CD4-positive, alpha-beta T cell treated with Interleukin-10 for 1 hour (primary cell): ENCODE data around the gene DZIP1L.

Experiments used
- DNase-seq: peaks from one replicate; pipeline ENCODE4 v3.0.0-alpha.2; 2020

The DZIP1L gene

GRCh38 chr3:138066383-138066782 lies 49.0 kb downstream of the DZIP1L start:
- no peak for DNase-seq

- DNase-seq = no peak
These were observed 49.5 kb downstream of the DZIP1L start for GRCh38 chr3:138065949-138066348.

GRCh38 chr3:138063416-138063815 lies 52.0 kb downstream of the DZIP1L start:
- no peak for DNase-seq

GRCh38 chr3:138062626-138063025 lies 52.8 kb downstream of the DZIP1L start:
- no peak for DNase-seq

GRCh38 chr3:138062037-138062436 lies 53.4 kb downstream of the DZIP1L start:
- DNase-seq = no peak

GRCh38 chr3:138060792-138061191 lies 54.6 kb downstream of the DZIP1L start:
- no peak for DNase-seq

GRCh38 chr3:138059261-138059660 lies 56.1 kb downstream of the DZIP1L start:
- DNase-seq = no peak

- no peak for DNase-seq
These were observed 58.0 kb downstream of the DZIP1L start for GRCh38 chr3:138057384-138057783.

- no peak for DNase-seq
These were observed 61.4 kb downstream of the DZIP1L start for GRCh38 chr3:138054057-138054456.

- no peak for DNase-seq
These were observed 63.2 kb downstream of the DZIP1L start for GRCh38 chr3:138051947-138052802.

- no peak for DNase-seq
These were observed 66.1 kb downstream of the DZIP1L start for GRCh38 chr3:138049157-138049919.

- no peak for DNase-seq
These were observed 67.7 kb downstream of the DZIP1L start for GRCh38 chr3:138047596-138048158.

- DNase-seq = no peak
These were observed 68.5 kb downstream of the DZIP1L start for GRCh38 chr3:138046955-138047354.

- DNase-seq = no peak
These were observed 69.3 kb downstream of the DZIP1L start for GRCh38 chr3:138046085-138046484.

GRCh38 chr3:138043266-138044029 lies 72.0 kb downstream of the DZIP1L start:
- no peak for DNase-seq

GRCh38 chr3:138042043-138042442 lies 73.4 kb downstream of the DZIP1L start:
- no peak for DNase-seq

GRCh38 chr3:138038725-138039462 lies 76.5 kb downstream of the DZIP1L start:
- DNase-seq = no peak

GRCh38 chr3:138036572-138036971 lies 78.8 kb downstream of the DZIP1L start:
- no peak for DNase-seq

- no peak for DNase-seq
These were observed 80.5 kb downstream of the DZIP1L start for GRCh38 chr3:138034918-138035317.

GRCh38 chr3:138033202-138033691 lies 82.2 kb downstream of the DZIP1L start:
- DNase-seq = no peak

- no peak for DNase-seq
These were observed 82.8 kb downstream of the DZIP1L start for GRCh38 chr3:138032567-138032966.

GRCh38 chr3:138031536-138031935 lies 83.9 kb downstream of the DZIP1L start:
- no peak for DNase-seq
